GM12878 (cell line): ENCODE results near the gene PLA2G6. TPM values are rescaled to one million over a fixed set of nuclear protein-coding genes. Genes with fewer than 3 reads are reported as not detected.

ENCODE experiments used
- ATAC-seq: fragments of 200-7000 bp; cut with Tn5 transposase; 3 replicates; pipeline ENCODE4 v1.9.1; 2020; ENCODE audit warnings: mild to moderate bottlenecking, moderate library complexity
- BruUV-seq: library from RNA; stranded (reverse); fragments of 400-500 nt; replicated peaks from 2 replicates; lab custom pipeline; 2021; lab: Mats Ljungman, UMichigan
- CTCF ChIA-PET: fragments of 300-600 bp; sonication (Branson Sonifier 250); formaldehyde crosslinking; extraction: SDS; loops from one replicate; lab custom pipeline; 2021; ENCODE audit warnings: inconsistent platforms; lab: Yijun Ruan, JAX
- POLR2A ChIA-PET: fragments of 350-600 bp; formaldehyde crosslinking; extraction: SDS; loops from one replicate; lab custom pipeline; 2021; ENCODE audit warnings: inconsistent platforms; lab: Charles Lee
- RAD21 ChIA-PET: fragments of 300-600 bp; sonication (Branson Sonifier 250); formaldehyde crosslinking; loops from one replicate; lab custom pipeline; 2023; ENCODE audit warnings: antibody characterized with exemption; ENCODE audit not compliant: unreplicated experiment; lab: Charles Lee
- SMC1A ChIA-PET: fragments of 300-600 bp; sonication (Branson Sonifier 250); formaldehyde crosslinking; loops from one replicate; lab custom pipeline; 2023; ENCODE audit not compliant: unreplicated experiment, uncharacterized antibody; lab: Charles Lee
- DNase-seq: peaks from one replicate; pipeline ENCODE4 v3.0.0-alpha.2; 2011; ENCODE audit warnings: low read depth, low spot score
- FAIRE-seq: peaks from 3 replicates; lab custom pipeline; 2011; peaks lifted over from hg19 to GRCh38; lab: Jason Lieb, UNC
- H2AFZ ChIP-seq: 2 replicates; pipeline ENCODE4 v1.6.0; 2011; ENCODE audit warnings: low read depth, low read length, control low read depth; ENCODE audit not compliant: control insufficient read depth
- H3K27ac ChIP-seq: 2 replicates; pipeline ENCODE4 v1.5.1; 2011; ENCODE audit warnings: control low read depth; ENCODE audit not compliant: control insufficient read depth, insufficient read depth
- H3K27me3 ChIP-seq, 2 experiments: replicated peaks in 1 of 2; 2 replicates each; pipeline versions ENCODE4 v1.6.0 to v1.6.1; 2011; ENCODE audit warnings: low read length in 1 of 2; ENCODE audit not compliant: control insufficient read depth in 2 of 2, insufficient read depth in 2 of 2
- H3K36me3 ChIP-seq, 2 experiments: 2 replicates each; pipeline ENCODE4 v1.5.1; 2011; ENCODE audit warnings: low read length in 1 of 2; ENCODE audit not compliant: control insufficient read depth in 2 of 2, insufficient read depth in 2 of 2
- H3K4me1 ChIP-seq: 2 replicates; pipeline ENCODE4 v1.6.1; 2011; ENCODE audit warnings: mild to moderate bottlenecking, low read length, moderate library complexity, mixed read lengths; ENCODE audit not compliant: control insufficient read depth, insufficient read depth
- H3K4me2 ChIP-seq: 2 replicates; pipeline ENCODE4 v1.6.0; 2011; ENCODE audit warnings: control low read depth; ENCODE audit not compliant: control insufficient read depth, insufficient read depth
- H3K4me3 ChIP-seq: fragments of 200-600 bp; sonication (generic); 2 replicates; pipeline ENCODE4 v1.5.1; 2016
- H3K79me2 ChIP-seq: 2 replicates; pipeline ENCODE4 v1.6.0; 2011; ENCODE audit warnings: low read length; ENCODE audit not compliant: control insufficient read depth, insufficient read depth
- H3K9ac ChIP-seq: 2 replicates; pipeline ENCODE4 v1.8.0; 2011; ENCODE audit warnings: low read length, control low read depth, mixed read lengths; ENCODE audit not compliant: control insufficient read depth, insufficient read depth
- H3K9me3 ChIP-seq: replicated peaks from 3 replicates; pipeline ENCODE4 v1.5.1; 2011; ENCODE audit warnings: mild to moderate bottlenecking, low read length; ENCODE audit not compliant: control insufficient read depth, insufficient read depth
- H4K20me1 ChIP-seq: 2 replicates; pipeline ENCODE4 v1.6.0; 2011; ENCODE audit not compliant: control insufficient read depth, insufficient read depth
- BRCA1 ChIP-seq: IDR thresholded peaks from 2 replicates; pipeline ENCODE4 v1.6.1; 2011; ENCODE audit warnings: low read depth, low read length, improper control_type of control experiment
- CBX5 ChIP-seq: sonication (generic); IDR thresholded peaks from 2 replicates; pipeline ENCODE4 v1.6.1; 2016; ENCODE audit warnings: low read depth, moderate library complexity, mild to moderate bottlenecking, inconsistent platforms
- CREB1 ChIP-seq: IDR thresholded peaks from 2 replicates; pipeline ENCODE4 v1.6.1; 2012; ENCODE audit warnings: low read depth, mild to moderate bottlenecking, inconsistent platforms
- EED ChIP-seq: sonication (generic); IDR thresholded peaks from 2 replicates; pipeline ENCODE4 v1.6.1; 2016; ENCODE audit warnings: antibody characterized with exemption, low read depth
- MEF2A ChIP-seq: IDR thresholded peaks from 2 replicates; pipeline ENCODE4 v1.6.1; 2011; ENCODE audit warnings: low read depth, mild to moderate bottlenecking, low read length, moderate library complexity; ENCODE audit not compliant: insufficient read depth
- MEF2B ChIP-seq: fragments of 450-650 bp; IDR thresholded peaks from 2 replicates; pipeline ENCODE4 v1.6.1; 2018; ENCODE audit warnings: mild to moderate bottlenecking, moderate library complexity; ENCODE audit not compliant: partially characterized antibody, poor library complexity, severe bottlenecking
- MTA3 ChIP-seq: IDR thresholded peaks from 2 replicates; pipeline ENCODE4 v1.6.1; 2012; ENCODE audit warnings: low read length, inconsistent platforms, borderline replicate concordance
- POU2F2 ChIP-seq: IDR thresholded peaks from 3 replicates; pipeline ENCODE4 v1.6.1; 2011; ENCODE audit warnings: low read depth, mild to moderate bottlenecking, low read length, borderline replicate concordance
- RELB ChIP-seq: fragments of 450-650 bp; IDR thresholded peaks from 2 replicates; pipeline ENCODE4 v1.6.1; 2017; ENCODE audit warnings: low read depth, mild to moderate bottlenecking, moderate library complexity
- USF2 ChIP-seq: IDR thresholded peaks from 2 replicates; pipeline ENCODE4 v1.6.1; 2011; ENCODE audit warnings: low read depth, low read length, improper control_type of control experiment, borderline replicate concordance
- ZBTB33 ChIP-seq: fragments of 450-650 bp; IDR thresholded peaks from 2 replicates; pipeline ENCODE4 v1.6.1; 2017; ENCODE audit warnings: mild to moderate bottlenecking
- WGBS: methylation state at CpG from one replicate; pipeline ENCODE4 v1.1.6; 2016; ENCODE audit warnings: low lambda C conversion rate; ENCODE audit not compliant: insufficient replicate concordance, insufficient coverage; ENCODE audit errors: missing lambda C conversion rate; 5-methylcytosine and 5-hydroxymethylcytosine counted together
- in situ Hi-C: fragments of 300-500 bp; cut with MboI; formaldehyde crosslinking; loops from 9 replicates; pipeline ENCODE4 v1.14.3; 2018; ENCODE audit warnings: mixed read lengths
- intact Hi-C: fragments of 100-400 bp; cut with micrococcal nuclease; formaldehyde crosslinking; loops from one replicate; pipeline ENCODE4 v1.14.2; 2022; ENCODE audit not compliant: unreplicated experiment
- polyA plus RNA-seq, 11 experiments: library from polyadenylated mRNA; depleted of rRNA in 4 of 11; unstranded in 6 of 11; stranded (reverse) in 5 of 11; fragments of >200 nt; fragmentation: Nextera tagmentation in 4 of 11; fragmentation: Illumina TruSeq in 1 of 11; extraction: Ambion mirVana in 4 of 11; extraction: Trizol in 1 of 11; gene quantifications; 1 replicate in 1 of 11; 2 replicates in 10 of 11; pipeline versions ENCODE4 v1.2.1 to v1.2.3, GENCODE V29; 2011 to 2016; ENCODE audit warnings: inconsistent platforms in 2 of 11, missing spikeins in 2 of 11, low read depth in 1 of 11
- total RNA-seq, 4 experiments: library from RNA; depleted of rRNA in 3 of 4; stranded (reverse); fragments of >200 nt in 3 of 4; fragmentation: Illumina TruSeq in 1 of 4; extraction: Trizol in 1 of 4; gene quantifications; 2 replicates each; pipeline versions ENCODE4 v1.2.1 to v1.2.3, GENCODE V29; 2013 to 2021
- TF ChIP-seq, protein P1 (sequence below): IDR thresholded peaks from 2 replicates; pipeline ENCODE4 v1.6.1; 2012; ENCODE audit warnings: low read depth, low read length, improper control_type of control experiment
- TF ChIP-seq, protein P2 (sequence below), 3 experiments: IDR thresholded peaks in 2 of 3; conservative IDR thresholded peaks in 1 of 3; 2 replicates each; pipeline ENCODE4 v1.5.1; 2011; ENCODE audit warnings: low read depth in 3 of 3, low read length in 3 of 3, mild to moderate bottlenecking in 3 of 3, control low read depth in 2 of 3, moderate library complexity in 2 of 3, inconsistent platforms in 1 of 3, mixed read lengths in 1 of 3; ENCODE audit not compliant: control insufficient read depth in 2 of 3, insufficient read depth in 1 of 3; ENCODE audit errors: extremely low read depth in 1 of 3

The PLA2G6 gene
- total and polyA plus RNA-seq, 10 of the 15 experiments (the other 5 are each of a cell fraction or from before 2014, with no cell fraction given), result 0.15 to 42.2 (median 15.8) TPM

GRCh38 chr22:38097557-38098409, 83.8 kb downstream of the PLA2G6 start:
- no peak for DNase-seq
- Histone ChIP-seq H3K9ac (no peak overlapping the region), H3K4me2 (no peak overlapping the region), H3K9me3 (no peaks in the 10 kb centered on the region), H3K79me2 (no peaks in the 10 kb centered on the region), H4K20me1 (no peaks in the 10 kb centered on the region), H3K27me3 (no peaks in the 10 kb centered on the region), H3K4me1 (no peaks in the 10 kb centered on the region), H3K27ac (no peak overlapping the region), H3K36me3 (no peaks in the 10 kb centered on the region), H3K4me3 (no peak overlapping the region), H2AFZ (no peak overlapping the region)
- FAIRE-seq, result no peak
- ChIA-PET SMC1A (no interaction called here), POLR2A (no interaction called here), CTCF (interaction anchor here (0.6 to 1.6 kb wide), 7 partner anchors 17 to 250 kb away, joined by 3 to 6 read pairs (median 3); no protein-coding TSS in a partner anchor), RAD21 (interaction anchor here (1.0 kb wide), 1 partner anchor 43 kb away, joined by 4 read pairs; no protein-coding TSS in a partner anchor)
- no TSS peak for BruUV-seq
- TF ChIP-seq MEF2B (no peak), CREB1 (no peak), EED (no peak), ZBTB33 (0 out of 2 replicates have a peak, but pooled peaks have one; percentile 33), POU2F2 (no peak), MEF2A (no peak), MTA3 (no peak), USF2 (no peak), RELB (no peak), CBX5 (no peak), BRCA1 (no peak)
- TF ChIP-seq, protein P1, sequence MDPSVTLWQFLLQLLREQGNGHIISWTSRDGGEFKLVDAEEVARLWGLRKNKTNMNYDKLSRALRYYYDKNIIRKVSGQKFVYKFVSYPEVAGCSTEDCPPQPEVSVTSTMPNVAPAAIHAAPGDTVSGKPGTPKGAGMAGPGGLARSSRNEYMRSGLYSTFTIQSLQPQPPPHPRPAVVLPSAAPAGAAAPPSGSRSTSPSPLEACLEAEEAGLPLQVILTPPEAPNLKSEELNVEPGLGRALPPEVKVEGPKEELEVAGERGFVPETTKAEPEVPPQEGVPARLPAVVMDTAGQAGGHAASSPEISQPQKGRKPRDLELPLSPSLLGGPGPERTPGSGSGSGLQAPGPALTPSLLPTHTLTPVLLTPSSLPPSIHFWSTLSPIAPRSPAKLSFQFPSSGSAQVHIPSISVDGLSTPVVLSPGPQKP, result no peak
- TF ChIP-seq, protein P2, sequence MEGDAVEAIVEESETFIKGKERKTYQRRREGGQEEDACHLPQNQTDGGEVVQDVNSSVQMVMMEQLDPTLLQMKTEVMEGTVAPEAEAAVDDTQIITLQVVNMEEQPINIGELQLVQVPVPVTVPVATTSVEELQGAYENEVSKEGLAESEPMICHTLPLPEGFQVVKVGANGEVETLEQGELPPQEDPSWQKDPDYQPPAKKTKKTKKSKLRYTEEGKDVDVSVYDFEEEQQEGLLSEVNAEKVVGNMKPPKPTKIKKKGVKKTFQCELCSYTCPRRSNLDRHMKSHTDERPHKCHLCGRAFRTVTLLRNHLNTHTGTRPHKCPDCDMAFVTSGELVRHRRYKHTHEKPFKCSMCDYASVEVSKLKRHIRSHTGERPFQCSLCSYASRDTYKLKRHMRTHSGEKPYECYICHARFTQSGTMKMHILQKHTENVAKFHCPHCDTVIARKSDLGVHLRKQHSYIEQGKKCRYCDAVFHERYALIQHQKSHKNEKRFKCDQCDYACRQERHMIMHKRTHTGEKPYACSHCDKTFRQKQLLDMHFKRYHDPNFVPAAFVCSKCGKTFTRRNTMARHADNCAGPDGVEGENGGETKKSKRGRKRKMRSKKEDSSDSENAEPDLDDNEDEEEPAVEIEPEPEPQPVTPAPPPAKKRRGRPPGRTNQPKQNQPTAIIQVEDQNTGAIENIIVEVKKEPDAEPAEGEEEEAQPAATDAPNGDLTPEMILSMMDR (IDR thresholded peaks at IDR 0.05 in 2 of 3, conservative IDR thresholded peaks at IDR 0.05 in 1 of 3; ENCODE audit: control insufficient read depth in 2 of 3, extremely low read depth in 1 of 3, insufficient read depth in 1 of 3, low read depth in 3 of 3, low read length in 3 of 3), result peak; percentile 6 to 38 (median 27); a peak in 3 of 6 replicates
- intact Hi-C loops, result no loop called here
- WGBS, result 61% methylated on average over 21 of the region's 32 CpGs
- ATAC-seq, result peak; percentile 32; the same call in 2 of the 3 replicates
- in situ Hi-C loops, result no loop called here
